Epithelial cell of proximal tubule (primary cell): ENCODE data around the gene ERC2. TPM values are rescaled to one million over a fixed set of nuclear protein-coding genes. Genes with fewer than 3 reads are reported as not detected.

Experiments used
- DNase-seq: peaks from one replicate; pipeline ENCODE4 v3.0.0-alpha.2; 2011; ENCODE audit warnings: low read depth
- H3K4me3 ChIP-seq: 2 replicates; pipeline ENCODE4 v1.5.1; 2011; ENCODE audit warnings: low read depth, mild to moderate bottlenecking, low read length
- CTCF ChIP-seq: conservative IDR thresholded peaks from 2 replicates; pipeline ENCODE4 v1.5.1; 2012; ENCODE audit warnings: low read depth, mild to moderate bottlenecking, low read length
- total RNA-seq: library from RNA; depleted of rRNA; stranded (reverse); fragments of >200 nt; gene quantifications from 2 replicates; pipeline ENCODE4 v1.2.3, GENCODE V29; 2015

Gene ERC2
- total RNA-seq, 1 donor from 2014 or later = 2.7 TPM

- no peak for DNase-seq
- no peak for TF ChIP-seq CTCF
- no peak overlapping the region for H3K4me3 ChIP-seq
These were observed 24.9 kb downstream of the ERC2 start for GRCh38 chr3:56443372-56443771.

GRCh38 chr3:56428667-56429066, 39.6 kb downstream of the ERC2 start:
- DNase-seq = no peak
- no peak overlapping the region for H3K4me3 ChIP-seq
- no peak for TF ChIP-seq CTCF

GRCh38 chr3:56424885-56425284, 43.4 kb downstream of the ERC2 start:
- TF ChIP-seq CTCF = no peak
- no peak for DNase-seq
- H3K4me3 ChIP-seq = no peak overlapping the region

GRCh38 chr3:56424336-56424735, 43.9 kb downstream of the ERC2 start:
- TF ChIP-seq CTCF = no peak
- no peak for DNase-seq
- H3K4me3 ChIP-seq = no peak overlapping the region

GRCh38 chr3:56423661-56424099, 44.6 kb downstream of the ERC2 start:
- DNase-seq = no peak
- H3K4me3 ChIP-seq = no peak overlapping the region
- TF ChIP-seq CTCF = no peak

GRCh38 chr3:56422316-56422715, 46.0 kb downstream of the ERC2 start:
- no peak overlapping the region for H3K4me3 ChIP-seq
- TF ChIP-seq CTCF = no peak
- DNase-seq = no peak

GRCh38 chr3:56421205-56421604, 47.1 kb downstream of the ERC2 start:
- DNase-seq = no peak
- no peak for TF ChIP-seq CTCF
- H3K4me3 ChIP-seq = no peak overlapping the region
